ENCODE data around the gene CORIN.

- TF ChIP-seq ZSCAN23 (tag by site-specific recombination; IDR thresholded peaks at IDR 0.05) (no peak), CTCF (tag by site-specific recombination; IDR thresholded peaks at IDR 0.05) (no peak), ZNF26 (tag by site-specific recombination; IDR thresholded peaks at IDR 0.05) (no peak)
These were observed 277.2 kb downstream of the CORIN start for GRCh38 chr4:47560682-47561081.
